Measurements from ENCODE around the gene ZNF565.
"Not testable (repeated sequence)": the region's sequence is repeated elsewhere in the genome, so short reads cannot be mapped to it uniquely, and the experiment has no call there.

Gene ZNF565

DNA sequence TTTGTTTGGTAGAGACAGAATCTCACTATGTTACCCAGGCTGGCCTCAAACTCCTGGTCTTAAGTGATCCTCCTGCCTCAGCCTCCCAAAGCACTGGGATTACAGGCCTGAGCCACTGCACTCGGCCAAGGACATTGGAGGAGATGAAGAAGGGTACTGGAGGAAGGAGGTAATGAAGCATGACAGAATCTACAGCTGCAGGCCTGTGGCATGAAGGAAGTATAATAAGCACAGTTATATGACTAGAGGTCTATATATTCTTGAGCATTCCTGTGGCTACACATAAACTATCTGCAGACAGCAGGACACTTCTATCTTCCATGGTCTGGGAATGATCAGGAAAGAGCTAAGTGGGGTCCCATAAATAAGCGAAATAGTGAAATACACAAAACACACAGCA is 18.2 kb downstream of the ZNF565 start:
- H3K4me3 ChIP-seq (replicated peaks; ENCODE audit: insufficient read depth, low read length), result no peak overlapping the region
- H3K27me3 ChIP-seq (ENCODE audit: insufficient read depth, poor library complexity, severe bottlenecking), result no peaks in the 10 kb centered on the region
- no peak overlapping the region for H3K27ac ChIP-seq (replicated peaks)
- DNase-seq (ENCODE audit: low read depth in 1 of 2, low spot score in 1 of 2), result no peak
- TF ChIP-seq SPI1 (IDR thresholded peaks at IDR 0.05; ENCODE audit: borderline replicate concordance, low read depth) (no peak), POLR2AphosphoS5 (IDR thresholded peaks at IDR 0.05; ENCODE audit: low read depth) (no peak), GABPA (IDR thresholded peaks at IDR 0.05; ENCODE audit: low read depth) (no peak)
- TF ChIP-seq, protein P1, sequence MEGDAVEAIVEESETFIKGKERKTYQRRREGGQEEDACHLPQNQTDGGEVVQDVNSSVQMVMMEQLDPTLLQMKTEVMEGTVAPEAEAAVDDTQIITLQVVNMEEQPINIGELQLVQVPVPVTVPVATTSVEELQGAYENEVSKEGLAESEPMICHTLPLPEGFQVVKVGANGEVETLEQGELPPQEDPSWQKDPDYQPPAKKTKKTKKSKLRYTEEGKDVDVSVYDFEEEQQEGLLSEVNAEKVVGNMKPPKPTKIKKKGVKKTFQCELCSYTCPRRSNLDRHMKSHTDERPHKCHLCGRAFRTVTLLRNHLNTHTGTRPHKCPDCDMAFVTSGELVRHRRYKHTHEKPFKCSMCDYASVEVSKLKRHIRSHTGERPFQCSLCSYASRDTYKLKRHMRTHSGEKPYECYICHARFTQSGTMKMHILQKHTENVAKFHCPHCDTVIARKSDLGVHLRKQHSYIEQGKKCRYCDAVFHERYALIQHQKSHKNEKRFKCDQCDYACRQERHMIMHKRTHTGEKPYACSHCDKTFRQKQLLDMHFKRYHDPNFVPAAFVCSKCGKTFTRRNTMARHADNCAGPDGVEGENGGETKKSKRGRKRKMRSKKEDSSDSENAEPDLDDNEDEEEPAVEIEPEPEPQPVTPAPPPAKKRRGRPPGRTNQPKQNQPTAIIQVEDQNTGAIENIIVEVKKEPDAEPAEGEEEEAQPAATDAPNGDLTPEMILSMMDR (IDR thresholded peaks at IDR 0.05; ENCODE audit: insufficient read depth, low read length), result no peak
- TF ChIP-seq, protein P2, sequence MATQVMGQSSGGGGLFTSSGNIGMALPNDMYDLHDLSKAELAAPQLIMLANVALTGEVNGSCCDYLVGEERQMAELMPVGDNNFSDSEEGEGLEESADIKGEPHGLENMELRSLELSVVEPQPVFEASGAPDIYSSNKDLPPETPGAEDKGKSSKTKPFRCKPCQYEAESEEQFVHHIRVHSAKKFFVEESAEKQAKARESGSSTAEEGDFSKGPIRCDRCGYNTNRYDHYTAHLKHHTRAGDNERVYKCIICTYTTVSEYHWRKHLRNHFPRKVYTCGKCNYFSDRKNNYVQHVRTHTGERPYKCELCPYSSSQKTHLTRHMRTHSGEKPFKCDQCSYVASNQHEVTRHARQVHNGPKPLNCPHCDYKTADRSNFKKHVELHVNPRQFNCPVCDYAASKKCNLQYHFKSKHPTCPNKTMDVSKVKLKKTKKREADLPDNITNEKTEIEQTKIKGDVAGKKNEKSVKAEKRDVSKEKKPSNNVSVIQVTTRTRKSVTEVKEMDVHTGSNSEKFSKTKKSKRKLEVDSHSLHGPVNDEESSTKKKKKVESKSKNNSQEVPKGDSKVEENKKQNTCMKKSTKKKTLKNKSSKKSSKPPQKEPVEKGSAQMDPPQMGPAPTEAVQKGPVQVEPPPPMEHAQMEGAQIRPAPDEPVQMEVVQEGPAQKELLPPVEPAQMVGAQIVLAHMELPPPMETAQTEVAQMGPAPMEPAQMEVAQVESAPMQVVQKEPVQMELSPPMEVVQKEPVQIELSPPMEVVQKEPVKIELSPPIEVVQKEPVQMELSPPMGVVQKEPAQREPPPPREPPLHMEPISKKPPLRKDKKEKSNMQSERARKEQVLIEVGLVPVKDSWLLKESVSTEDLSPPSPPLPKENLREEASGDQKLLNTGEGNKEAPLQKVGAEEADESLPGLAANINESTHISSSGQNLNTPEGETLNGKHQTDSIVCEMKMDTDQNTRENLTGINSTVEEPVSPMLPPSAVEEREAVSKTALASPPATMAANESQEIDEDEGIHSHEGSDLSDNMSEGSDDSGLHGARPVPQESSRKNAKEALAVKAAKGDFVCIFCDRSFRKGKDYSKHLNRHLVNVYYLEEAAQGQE (IDR thresholded peaks at IDR 0.05; ENCODE audit: insufficient replicate concordance, low read depth), result no peak

DNA sequence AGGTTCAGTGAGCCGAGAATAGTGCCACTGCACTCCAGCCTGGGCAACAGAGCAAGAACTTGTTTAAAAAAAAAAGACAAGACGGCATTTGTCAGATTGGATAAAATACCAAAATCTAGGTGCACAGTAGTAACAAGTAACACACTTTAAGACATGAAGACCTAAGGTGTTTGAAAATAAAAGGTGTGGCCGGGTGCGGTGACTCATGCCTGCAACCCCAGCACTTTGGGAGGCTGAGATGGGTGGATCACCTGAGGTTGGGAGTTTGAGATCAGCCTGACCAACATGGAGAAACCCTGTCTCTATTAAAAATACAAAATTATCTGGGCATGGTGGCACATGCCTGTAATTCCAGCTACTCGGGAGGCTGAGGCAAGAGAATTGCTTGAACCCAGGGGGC is 27.7 kb downstream of the ZNF565 start:
- not testable (repeated sequence) for H3K4me3 ChIP-seq (replicated peaks; ENCODE audit: insufficient read depth, low read length); DNase-seq (ENCODE audit: low read depth in 1 of 2, low spot score in 1 of 2); H3K27me3 ChIP-seq (ENCODE audit: insufficient read depth, poor library complexity, severe bottlenecking); H3K27ac ChIP-seq (replicated peaks)

DNA sequence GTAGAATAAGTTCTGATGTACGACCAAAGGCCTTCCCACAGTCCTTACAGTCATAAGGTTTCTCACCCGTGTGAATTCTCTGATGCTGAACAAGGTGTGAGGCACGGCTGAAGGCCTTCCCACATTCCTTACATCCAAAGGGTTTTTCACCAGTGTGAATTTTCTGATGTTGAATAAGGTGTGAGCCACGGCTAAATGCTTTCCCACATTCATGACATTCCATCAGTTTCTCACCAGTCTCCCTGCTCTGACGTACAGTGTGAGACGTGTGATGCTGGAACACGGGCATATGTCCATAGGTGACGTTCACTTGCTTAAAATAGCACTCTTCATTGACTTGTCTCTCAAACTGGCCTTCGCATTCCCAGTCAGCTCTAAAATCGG is 31.2 kb downstream of the ZNF565 start:
- Histone ChIP-seq H3K27ac (replicated peaks) (no peak overlapping the region), H3K4me3 (replicated peaks; ENCODE audit: insufficient read depth, low read length) (no peak overlapping the region), H3K27me3 (ENCODE audit: insufficient read depth, poor library complexity, severe bottlenecking) (no peaks in the 10 kb centered on the region)
- no peak for DNase-seq (ENCODE audit: low read depth in 1 of 2, low spot score in 1 of 2)
- no peak for TF ChIP-seq GABPA (IDR thresholded peaks at IDR 0.05; ENCODE audit: low read depth)
- TF ChIP-seq SPI1 (IDR thresholded peaks at IDR 0.05; ENCODE audit: borderline replicate concordance, low read depth), result no peak
- TF ChIP-seq, protein P2 (IDR thresholded peaks at IDR 0.05; ENCODE audit: insufficient replicate concordance, low read depth), result no peak
- no peak for TF ChIP-seq POLR2AphosphoS5 (IDR thresholded peaks at IDR 0.05; ENCODE audit: low read depth)
- TF ChIP-seq, protein P1 (IDR thresholded peaks at IDR 0.05; ENCODE audit: insufficient read depth, low read length), result no peak

DNA sequence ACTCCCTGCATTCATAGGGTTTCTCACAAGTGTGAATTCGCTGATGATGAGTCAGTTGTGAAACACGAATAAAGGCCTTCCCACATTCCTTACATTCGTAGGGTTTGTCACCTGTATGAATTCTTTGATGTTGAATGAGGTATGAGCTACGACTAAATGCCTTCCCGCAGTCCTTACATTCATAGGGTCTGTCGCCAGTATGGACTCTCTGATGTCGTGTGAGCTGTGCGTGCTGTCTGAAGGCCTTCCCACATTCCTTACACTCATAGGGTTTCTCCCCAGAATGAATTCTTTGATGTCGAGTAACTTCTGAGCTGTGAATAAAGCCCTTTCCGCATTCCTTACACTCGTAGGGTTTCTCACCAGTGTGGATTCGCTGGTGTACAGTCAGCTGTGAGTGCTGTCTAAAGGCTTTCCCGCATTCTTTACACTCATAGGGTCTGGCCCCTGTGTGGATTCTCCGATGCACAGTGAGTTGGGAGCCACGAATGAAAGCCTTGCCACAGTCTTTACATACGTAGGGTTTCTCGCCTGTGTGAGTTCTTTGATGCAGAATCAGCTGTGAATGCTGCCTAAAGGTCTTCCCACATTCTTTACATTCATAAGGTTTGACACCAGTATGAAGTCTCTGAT is 31.7 kb downstream of the ZNF565 start:
- Histone ChIP-seq H3K4me3 (replicated peaks; ENCODE audit: insufficient read depth, low read length) (no peak overlapping the region), H3K27me3 (ENCODE audit: insufficient read depth, poor library complexity, severe bottlenecking) (no peaks in the 10 kb centered on the region), H3K27ac (replicated peaks) (no peak overlapping the region)
- DNase-seq (ENCODE audit: low read depth in 1 of 2, low spot score in 1 of 2), result no peak
- TF ChIP-seq SPI1 (IDR thresholded peaks at IDR 0.05; ENCODE audit: borderline replicate concordance, low read depth) (no peak), GABPA (IDR thresholded peaks at IDR 0.05; ENCODE audit: low read depth) (no peak), POLR2AphosphoS5 (IDR thresholded peaks at IDR 0.05; ENCODE audit: low read depth) (no peak)
- TF ChIP-seq, protein P2 (IDR thresholded peaks at IDR 0.05; ENCODE audit: insufficient replicate concordance, low read depth), result no peak
- TF ChIP-seq, protein P1 (IDR thresholded peaks at IDR 0.05; ENCODE audit: insufficient read depth, low read length), result no peak

DNA sequence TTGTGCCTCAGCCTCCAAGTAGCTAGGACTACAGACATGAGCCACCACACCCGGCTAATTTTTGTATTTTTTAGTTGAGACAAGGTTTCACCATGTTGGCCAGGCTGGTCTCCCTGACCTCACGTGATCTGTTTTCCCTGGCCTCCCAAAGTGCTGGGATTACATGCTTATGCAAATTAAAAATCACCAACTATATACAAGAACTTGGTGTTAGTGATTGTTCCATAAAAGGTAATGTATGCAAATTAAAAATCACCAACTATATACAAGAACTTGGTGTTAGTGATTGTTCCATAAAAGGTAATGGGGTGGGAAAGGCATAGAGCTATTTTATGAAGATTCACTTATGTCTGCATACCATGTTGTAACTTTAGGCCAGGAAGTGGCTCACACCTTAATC is 35.4 kb downstream of the ZNF565 start:
- H3K27me3 ChIP-seq (ENCODE audit: insufficient read depth, poor library complexity, severe bottlenecking); DNase-seq (ENCODE audit: low read depth in 1 of 2, low spot score in 1 of 2); H3K27ac ChIP-seq (replicated peaks); H3K4me3 ChIP-seq (replicated peaks; ENCODE audit: insufficient read depth, low read length): not testable (repeated sequence)

DNA sequence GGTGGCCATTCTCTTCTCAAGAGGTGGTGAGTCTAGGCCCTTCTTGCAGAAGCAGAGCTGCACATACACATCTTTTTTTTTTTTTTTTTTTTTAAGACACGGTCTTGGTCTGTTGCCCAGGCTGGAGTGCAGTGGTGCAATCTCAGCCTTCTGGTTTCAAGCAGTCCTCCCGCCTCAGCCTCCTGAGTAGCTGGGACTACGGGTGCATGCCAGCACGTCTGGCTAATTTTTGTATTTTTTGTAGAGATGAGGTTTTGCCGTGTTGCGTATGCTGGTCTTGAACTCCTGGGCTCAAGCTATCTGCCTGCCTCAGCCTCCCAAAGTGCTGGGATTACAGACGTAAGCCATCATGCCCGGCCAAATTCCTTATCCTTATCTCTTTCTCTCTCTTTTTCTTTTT is 40.6 kb downstream of the ZNF565 start:
- not testable (repeated sequence) for DNase-seq (ENCODE audit: low read depth in 1 of 2, low spot score in 1 of 2); H3K27ac ChIP-seq (replicated peaks); H3K27me3 ChIP-seq (ENCODE audit: insufficient read depth, poor library complexity, severe bottlenecking); H3K4me3 ChIP-seq (replicated peaks; ENCODE audit: insufficient read depth, low read length)
